ENCODE measurements around the gene POLR1A.

The POLR1A gene

GRCh38 chr2:86021396-86022378 lies 84.0 kb downstream of the POLR1A start:
- DNase-seq (ENCODE audit: low read depth): no peak

- no peak for DNase-seq (ENCODE audit: low read depth)
Observed at GRCh38 chr2:86020984-86021383, 84.7 kb downstream of the POLR1A start.

DNA sequence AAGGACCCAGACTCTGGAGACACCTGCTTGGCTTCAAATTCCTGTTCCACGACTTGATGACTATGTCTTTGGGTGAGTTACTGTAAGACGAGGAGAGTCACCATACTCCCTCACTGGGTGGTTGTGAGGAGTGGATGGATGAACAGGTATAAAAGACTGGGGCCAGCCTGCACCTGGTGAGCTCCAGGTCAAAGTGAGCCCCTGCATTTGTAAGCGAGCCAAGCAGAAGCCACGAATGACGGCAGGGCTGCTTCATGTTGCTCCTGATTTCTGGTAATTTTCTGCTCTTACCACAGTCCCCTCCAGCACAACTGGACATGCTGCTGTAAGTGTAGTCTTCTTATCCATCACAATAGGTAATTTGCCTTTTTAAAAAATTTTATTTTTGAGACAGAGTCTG lies 86.6 kb downstream of the POLR1A start:
- no peak for DNase-seq (ENCODE audit: low read depth)

GRCh38 chr2:86017901-86018896 lies 87.5 kb downstream of the POLR1A start:
- no peak for DNase-seq (ENCODE audit: low read depth)

DNA sequence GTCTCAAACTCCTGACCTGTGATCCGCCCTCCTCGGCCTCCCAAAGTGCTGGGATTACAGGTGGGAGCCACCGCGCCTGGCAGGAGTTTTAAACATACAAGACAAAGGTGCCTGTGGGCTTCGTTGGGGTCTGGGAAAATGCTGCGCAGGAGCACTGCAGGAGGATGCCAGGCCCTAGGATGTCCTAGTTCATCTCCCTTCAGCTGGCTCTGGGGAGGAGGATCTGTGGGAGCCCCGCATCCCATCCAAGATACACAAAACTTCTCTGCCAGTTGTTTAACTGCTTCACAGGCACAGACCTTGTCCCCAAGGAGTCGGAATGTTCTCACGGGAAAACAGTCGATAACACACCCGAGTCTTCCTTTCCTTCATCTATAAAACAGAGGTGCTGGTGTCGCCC lies 89.1 kb downstream of the POLR1A start:
- no peak for DNase-seq (ENCODE audit: low read depth)

DNA sequence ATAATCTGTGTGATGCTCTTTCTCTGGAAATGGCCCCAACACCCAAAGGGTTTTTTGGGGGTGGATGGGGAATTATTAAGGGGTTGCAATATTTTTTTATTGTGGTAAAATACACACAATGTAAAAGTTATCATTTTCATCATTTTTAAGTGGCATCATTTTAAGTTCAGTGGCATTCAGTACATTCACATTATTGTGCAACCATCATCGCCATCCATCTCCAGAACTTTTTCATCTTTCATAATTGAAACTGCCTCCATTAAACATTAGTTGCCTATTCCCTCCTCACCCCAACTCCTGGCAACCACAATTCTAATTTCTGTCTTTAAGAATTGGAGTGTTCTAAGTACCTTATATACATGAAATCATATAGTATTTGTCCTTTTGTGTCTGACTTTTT lies 90.0 kb downstream of the POLR1A start:
- no peak for DNase-seq (ENCODE audit: low read depth)

GRCh38 chr2:86015006-86015405 lies 90.7 kb downstream of the POLR1A start:
- DNase-seq (ENCODE audit: low read depth): no peak

DNA sequence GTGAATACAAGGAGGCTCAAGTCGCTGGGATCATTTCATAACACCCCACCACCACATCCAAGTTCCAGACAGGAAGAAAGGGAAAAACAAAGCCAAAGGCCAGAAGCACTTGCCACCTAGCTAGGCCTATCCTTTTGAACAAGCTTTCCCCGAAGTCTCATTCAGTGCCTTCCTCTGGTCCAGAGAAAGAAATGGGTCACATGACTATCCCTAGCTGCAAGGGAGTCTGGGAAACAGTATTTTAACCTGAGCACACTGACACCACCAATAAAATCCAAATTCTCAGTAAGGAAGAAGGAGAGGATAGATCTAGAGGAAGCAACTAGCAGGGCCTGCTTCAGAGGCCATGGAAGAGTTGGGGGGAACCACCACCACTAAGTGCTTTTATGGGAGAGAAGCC lies 91.2 kb downstream of the POLR1A start:
- no peak for DNase-seq (ENCODE audit: low read depth)

- no peak for DNase-seq (ENCODE audit: low read depth)
Observed at GRCh38 chr2:86012007-86012712, 93.5 kb downstream of the POLR1A start.

GRCh38 chr2:86011449-86011941 lies 94.2 kb downstream of the POLR1A start:
- DNase-seq (ENCODE audit: low read depth): no peak

- no peak for DNase-seq (ENCODE audit: low read depth)
Observed at GRCh38 chr2:86010083-86010482, 95.6 kb downstream of the POLR1A start.

- DNase-seq (ENCODE audit: low read depth): no peak
Observed at GRCh38 chr2:86006524-86006923, 99.2 kb downstream of the POLR1A start.

DNA sequence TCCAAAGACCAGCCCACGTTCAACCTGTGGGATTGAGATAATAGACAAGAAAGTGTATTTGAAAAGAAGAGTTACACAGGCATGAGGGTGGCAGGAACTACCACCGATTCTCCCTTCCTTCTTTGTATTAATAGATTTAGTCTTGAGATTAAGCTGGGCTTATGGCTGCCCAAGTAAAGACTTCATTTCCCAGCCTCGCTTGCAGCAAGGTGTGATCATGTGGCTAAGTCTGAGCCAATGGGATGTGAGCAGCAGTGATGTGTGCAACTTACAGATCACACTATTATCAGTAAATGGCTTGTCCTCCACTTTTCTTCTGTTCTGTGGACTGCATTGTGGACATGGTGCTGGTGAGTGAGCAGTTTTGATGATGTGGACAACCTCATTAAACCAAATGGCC lies 101.7 kb downstream of the POLR1A start:
- DNase-seq (ENCODE audit: low read depth): no peak

DNA sequence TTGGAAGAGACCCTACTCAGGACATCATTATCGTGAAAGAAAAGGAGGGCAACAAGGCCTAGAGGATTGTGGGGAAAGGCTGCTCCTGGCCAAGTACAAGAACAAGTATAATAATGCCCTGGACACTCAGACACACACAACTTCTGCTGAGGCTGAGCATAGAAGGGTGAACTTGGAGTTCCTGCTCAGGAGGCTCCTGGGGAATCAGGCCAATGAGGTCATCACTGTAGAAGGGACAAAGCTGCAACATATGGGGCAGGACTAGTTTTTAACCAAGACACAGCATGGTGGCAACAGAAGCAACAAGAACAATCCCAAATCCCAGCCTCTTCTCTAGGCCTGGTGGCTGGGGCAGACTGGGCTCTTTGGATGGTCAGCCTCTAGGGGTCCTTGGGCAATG lies 102.6 kb downstream of the POLR1A start:
- DNase-seq (ENCODE audit: low read depth): no peak

GRCh38 chr2:86002375-86002774 lies 103.3 kb downstream of the POLR1A start:
- DNase-seq (ENCODE audit: low read depth): no peak

DNA sequence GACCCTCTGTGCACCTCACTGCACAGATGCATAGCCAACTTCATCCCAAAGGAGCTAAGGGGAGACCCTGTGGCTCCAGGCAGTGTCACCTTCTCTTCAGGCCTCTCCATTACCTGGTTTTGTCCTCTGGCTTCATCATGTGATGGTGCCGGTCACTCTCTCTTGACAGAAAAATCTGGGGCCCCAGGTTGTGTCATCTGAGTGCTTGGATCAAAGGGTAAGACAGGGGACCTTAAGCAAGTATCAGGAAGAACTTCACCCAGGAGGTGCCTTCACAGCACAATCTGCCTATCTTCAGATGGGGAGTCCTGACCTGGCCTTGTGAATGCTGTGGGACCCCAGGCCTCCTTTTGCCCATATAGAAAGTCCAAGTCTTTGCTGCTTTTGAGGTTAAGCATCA lies 104.4 kb downstream of the POLR1A start:
- no peak for DNase-seq (ENCODE audit: low read depth)

DNA sequence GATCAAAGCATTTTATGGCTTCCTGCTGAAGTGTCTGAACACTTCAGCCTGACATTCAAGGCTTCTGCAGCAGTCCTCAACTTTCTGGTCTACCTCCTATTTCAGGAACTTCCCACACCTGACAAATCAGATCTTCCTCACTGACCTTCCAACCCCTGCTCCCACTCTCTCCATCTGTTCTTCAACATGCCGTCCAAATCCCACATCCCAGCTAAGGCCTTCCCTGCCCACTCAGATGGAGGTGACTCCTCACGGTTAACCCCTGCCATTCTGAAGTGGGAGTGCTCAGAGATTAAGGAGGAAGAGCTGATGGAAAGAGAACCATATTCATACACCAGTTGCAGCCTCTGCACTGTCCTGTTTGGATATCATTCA lies 104.8 kb downstream of the POLR1A start:
- no peak for DNase-seq (ENCODE audit: low read depth)

DNA sequence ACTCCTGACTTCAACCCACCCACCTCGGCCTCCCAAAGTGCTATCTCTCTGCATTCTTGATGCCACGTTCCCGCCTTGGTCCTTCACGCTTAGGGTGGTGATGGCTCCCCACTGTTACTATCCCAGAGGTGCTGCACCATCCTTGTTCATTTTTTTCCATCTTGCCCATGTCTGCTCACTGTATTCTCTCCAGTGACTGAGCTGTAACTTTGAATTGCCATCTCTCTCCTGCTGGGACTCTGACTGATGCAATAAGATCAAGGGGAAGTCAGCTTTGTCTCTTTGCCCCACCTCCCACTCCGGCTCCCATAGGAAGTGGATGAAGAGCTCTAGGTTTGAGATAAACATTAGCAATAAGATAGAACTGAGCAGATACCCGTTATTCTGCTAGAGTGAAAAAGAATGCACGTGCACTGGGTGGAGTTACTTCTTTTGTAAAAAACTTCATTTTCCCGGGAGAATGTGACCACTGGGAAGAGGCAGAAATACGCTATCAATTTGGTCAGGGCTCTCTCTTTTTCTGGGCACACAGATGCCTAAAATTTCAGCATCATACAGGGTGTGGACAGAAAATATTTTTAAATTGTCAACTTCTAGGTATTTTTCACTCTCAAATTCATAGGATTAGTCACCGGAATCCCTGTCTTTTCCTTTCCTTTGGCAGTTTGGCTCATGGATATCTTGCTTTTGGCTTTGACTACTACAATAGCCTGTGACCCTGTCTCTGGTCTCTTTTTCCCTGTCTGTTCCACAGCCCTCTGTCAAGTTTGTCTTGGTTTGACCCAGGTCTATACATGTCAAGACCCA lies 105.4 kb downstream of the POLR1A start:
- no peak for DNase-seq (ENCODE audit: low read depth)

- DNase-seq (ENCODE audit: low read depth): no peak
Observed at GRCh38 chr2:85999061-85999831, 106.4 kb downstream of the POLR1A start.
